CD14-positive monocyte (primary cell): ENCODE data around the gene TCF4. TPM values are rescaled to one million over a fixed set of nuclear protein-coding genes. Genes with fewer than 3 reads are reported as not detected.

Experiments
- DNase-seq, 3 donors: peaks; one replicate each; pipeline ENCODE4 v3.0.0-alpha.2; 2011 to 2022
- H2AFZ ChIP-seq: 2 replicates; pipeline ENCODE4 v1.6.0; 2012; ENCODE audit warnings: mild to moderate bottlenecking, low read depth, low read length, inconsistent platforms; ENCODE audit not compliant: insufficient read depth, poor library complexity, severe bottlenecking
- H3K27ac ChIP-seq, 2 donors: 1 replicate in 1 of 2; 2 replicates in 1 of 2; pipeline ENCODE4 v1.5.1; 2012 to 2013; ENCODE audit warnings: low read length in 2 of 2, control low read depth in 1 of 2, inconsistent platforms in 1 of 2, low read depth in 1 of 2, mild to moderate bottlenecking in 1 of 2
- H3K27me3 ChIP-seq, 2 donors: one replicate each; pipeline versions ENCODE4 v1.6.0 to v1.6.1; 2011 to 2013; ENCODE audit warnings: low read length in 2 of 2; ENCODE audit not compliant: control insufficient read depth in 2 of 2, insufficient read depth in 2 of 2
- H3K36me3 ChIP-seq, 2 donors: replicated peaks in 1 of 2; 1 replicate in 1 of 2; 2 replicates in 1 of 2; pipeline versions ENCODE4 v1.5.1 to v1.6.1; 2012 to 2013; ENCODE audit warnings: low read length in 2 of 2, control low read depth in 1 of 2, inconsistent platforms in 1 of 2, mild to moderate bottlenecking in 1 of 2; ENCODE audit not compliant: insufficient read depth in 2 of 2, control insufficient read depth in 1 of 2
- H3K4me1 ChIP-seq, 2 donors: 1 replicate in 1 of 2; 2 replicates in 1 of 2; pipeline versions ENCODE4 v1.5.1 to v1.6.1; 2012 to 2013; ENCODE audit warnings: low read length in 2 of 2, control low read depth in 1 of 2, inconsistent platforms in 1 of 2, mild to moderate bottlenecking in 1 of 2, moderate library complexity in 1 of 2; ENCODE audit not compliant: insufficient read depth in 2 of 2, control insufficient read depth in 1 of 2
- H3K4me2 ChIP-seq: replicated peaks from 2 replicates; pipeline ENCODE3; 2012; ENCODE audit warnings: low read length, moderate library complexity, mild to moderate bottlenecking; ENCODE audit not compliant: poor library complexity, severe bottlenecking; ENCODE audit errors: extremely low read depth
- H3K4me3 ChIP-seq, 3 experiments: fragments of 200-600 bp in 1 of 3; sonication (generic) in 1 of 3; replicated peaks in 1 of 3; 1 replicate in 2 of 3; 2 replicates in 1 of 3; pipeline ENCODE4 v1.5.1; 2011 to 2013; ENCODE audit warnings: low read length in 3 of 3, mild to moderate bottlenecking in 3 of 3, control low read depth in 2 of 3, low read depth in 2 of 3, inconsistent platforms in 1 of 3, moderate library complexity in 1 of 3
- H3K79me2 ChIP-seq: 2 replicates; pipeline ENCODE4 v1.6.0; 2012; ENCODE audit warnings: mild to moderate bottlenecking, control low read depth, inconsistent platforms, low read length, moderate library complexity; ENCODE audit not compliant: insufficient read depth
- H3K9ac ChIP-seq: 2 replicates; pipeline ENCODE4 v1.6.0; 2017; ENCODE audit warnings: low read length, mild to moderate bottlenecking; ENCODE audit not compliant: insufficient read depth, poor library complexity, severe bottlenecking
- H3K9me3 ChIP-seq, 2 donors: replicated peaks in 1 of 2; 1 replicate in 1 of 2; 2 replicates in 1 of 2; pipeline versions ENCODE4 v1.5.1 to v1.6.1; 2012 to 2013; ENCODE audit warnings: low read length in 2 of 2, control low read depth in 1 of 2; ENCODE audit not compliant: control insufficient read depth in 1 of 2, insufficient read depth in 1 of 2
- H4K20me1 ChIP-seq: 2 replicates; pipeline ENCODE4 v1.6.0; 2012; ENCODE audit warnings: mild to moderate bottlenecking, low read length, control low read depth, moderate library complexity; ENCODE audit not compliant: insufficient read depth
- H3K27ac Mint-ChIP-seq, 7 donors: one replicate each; pipeline ENCODE4 v1.8.0; 2020; ENCODE audit warnings: mild to moderate bottlenecking in 7 of 7, mixed read lengths in 7 of 7, moderate library complexity in 6 of 7, inconsistent platforms in 2 of 7
- H3K27me3 Mint-ChIP-seq, 3 donors: one replicate each; pipeline ENCODE4 v1.8.0; 2021 to 2022; ENCODE audit warnings: low read depth in 3 of 3, mild to moderate bottlenecking in 3 of 3, mixed read lengths in 3 of 3, moderate library complexity in 3 of 3, inconsistent platforms in 1 of 3
- H3K36me3 Mint-ChIP-seq, 2 donors: one replicate each; pipeline ENCODE4 v1.8.0; 2020; ENCODE audit warnings: mixed read lengths in 2 of 2, inconsistent platforms in 1 of 2, mild to moderate bottlenecking in 1 of 2
- H3K4me1 Mint-ChIP-seq: one replicate; pipeline ENCODE4 v1.8.0; 2020; ENCODE audit warnings: mild to moderate bottlenecking, mixed read lengths
- H3K4me3 Mint-ChIP-seq, 2 donors: one replicate each; pipeline ENCODE4 v1.8.0; 2020; ENCODE audit warnings: mild to moderate bottlenecking in 2 of 2, mixed read lengths in 2 of 2, moderate library complexity in 1 of 2
- H3K9me3 Mint-ChIP-seq, 7 donors: one replicate each; pipeline ENCODE4 v1.8.0; 2020 to 2022; ENCODE audit warnings: mixed read lengths in 7 of 7, mild to moderate bottlenecking in 6 of 7, moderate library complexity in 6 of 7, inconsistent platforms in 2 of 7
- WGBS: methylation state at CpG from one replicate; pipeline ENCODE4 v1.1.5; 2013; ENCODE audit warnings: missing lambda C conversion rate; ENCODE audit not compliant: insufficient coverage; 5-methylcytosine and 5-hydroxymethylcytosine counted together
- intact Hi-C, 2 donors: fragments of 100-400 bp; cut with micrococcal nuclease; formaldehyde crosslinking; loops; one replicate each; pipeline versions ENCODE4 v1.15.0 to v1.15.1; 2023
- polyA plus RNA-seq, 3 donors: library from polyadenylated mRNA; depleted of rRNA in 1 of 3; unstranded in 2 of 3; stranded (reverse) in 1 of 3; fragments of 300-500 nt in 2 of 3; fragments of >200 nt in 1 of 3; fragmentation: Illumina TruSeq in 2 of 3; gene quantifications; 1 replicate in 2 of 3; 2 replicates in 1 of 3; pipeline ENCODE4 v1.2.3, GENCODE V29; 2012 to 2021
- TF ChIP-seq, protein P1 (sequence below): fragments of 200-600 bp; IDR thresholded peaks from one replicate; pipeline ENCODE4 v1.8.0; 2022; ENCODE audit warnings: antibody characterized with exemption, mild to moderate bottlenecking

TCF4 gene
- polyA plus RNA-seq, 3 donors = 5.9 to 12.9 (median 10.7) TPM

DNA sequence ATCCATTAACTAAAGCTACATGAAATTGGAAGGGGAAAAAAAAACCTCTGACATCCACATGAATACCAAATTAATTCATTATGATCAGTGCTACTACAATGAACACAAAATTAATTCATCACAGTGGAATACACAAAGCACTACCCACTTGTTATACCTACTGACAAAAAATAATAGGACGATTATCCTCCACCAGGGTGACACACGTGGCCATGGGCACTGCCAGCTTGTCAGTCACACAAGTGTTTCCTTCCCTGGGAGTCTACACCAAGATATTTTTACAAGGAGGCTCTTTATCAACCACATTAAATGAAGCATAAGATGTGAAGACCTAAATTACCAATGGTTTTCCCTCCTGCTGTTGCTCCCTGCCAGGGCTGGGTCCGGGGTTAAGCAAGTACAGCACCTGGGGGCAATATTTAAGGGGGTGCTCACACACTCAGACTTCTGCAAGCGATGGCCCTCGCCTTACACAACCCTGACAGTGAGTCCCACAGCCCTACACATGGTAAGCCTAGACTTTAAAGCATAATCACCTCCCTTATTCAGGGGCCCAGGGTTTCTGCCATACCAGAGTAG, 90.1 kb downstream of the TCF4 start:
- Histone ChIP-seq H3K4me3 (no peak overlapping the region), H3K9me3 (no peaks in the 10 kb centered on the region), H3K79me2 (no peaks in the 10 kb centered on the region), H3K36me3 (no peaks in the 10 kb centered on the region), H4K20me1 (no peaks in the 10 kb centered on the region), H3K27ac (no peak overlapping the region), H3K4me1 (no peaks in the 10 kb centered on the region), H2AFZ (no peak overlapping the region), H3K4me2 (no peak overlapping the region), H3K9ac (no peak overlapping the region), H3K27me3 (no peaks in the 10 kb centered on the region)
- Mint-ChIP-seq H3K27ac (no peak overlapping the region), H3K27me3 (peaks cover 0 to 2% (median 0%) of the 10 kb centered on the region in 3 donors), H3K4me1 (peaks cover 4% of the 10 kb centered on the region), H3K36me3 (no peaks in the 10 kb centered on the region), H3K4me3 (no peak overlapping the region), H3K9me3 (no peaks in the 10 kb centered on the region)
- 83% methylated on average over 4 of the region's 5 CpGs for WGBS
- DNase-seq = no peak
- TF ChIP-seq, protein P1, sequence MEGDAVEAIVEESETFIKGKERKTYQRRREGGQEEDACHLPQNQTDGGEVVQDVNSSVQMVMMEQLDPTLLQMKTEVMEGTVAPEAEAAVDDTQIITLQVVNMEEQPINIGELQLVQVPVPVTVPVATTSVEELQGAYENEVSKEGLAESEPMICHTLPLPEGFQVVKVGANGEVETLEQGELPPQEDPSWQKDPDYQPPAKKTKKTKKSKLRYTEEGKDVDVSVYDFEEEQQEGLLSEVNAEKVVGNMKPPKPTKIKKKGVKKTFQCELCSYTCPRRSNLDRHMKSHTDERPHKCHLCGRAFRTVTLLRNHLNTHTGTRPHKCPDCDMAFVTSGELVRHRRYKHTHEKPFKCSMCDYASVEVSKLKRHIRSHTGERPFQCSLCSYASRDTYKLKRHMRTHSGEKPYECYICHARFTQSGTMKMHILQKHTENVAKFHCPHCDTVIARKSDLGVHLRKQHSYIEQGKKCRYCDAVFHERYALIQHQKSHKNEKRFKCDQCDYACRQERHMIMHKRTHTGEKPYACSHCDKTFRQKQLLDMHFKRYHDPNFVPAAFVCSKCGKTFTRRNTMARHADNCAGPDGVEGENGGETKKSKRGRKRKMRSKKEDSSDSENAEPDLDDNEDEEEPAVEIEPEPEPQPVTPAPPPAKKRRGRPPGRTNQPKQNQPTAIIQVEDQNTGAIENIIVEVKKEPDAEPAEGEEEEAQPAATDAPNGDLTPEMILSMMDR = no peak
- intact Hi-C loops = no loop called here

DNA sequence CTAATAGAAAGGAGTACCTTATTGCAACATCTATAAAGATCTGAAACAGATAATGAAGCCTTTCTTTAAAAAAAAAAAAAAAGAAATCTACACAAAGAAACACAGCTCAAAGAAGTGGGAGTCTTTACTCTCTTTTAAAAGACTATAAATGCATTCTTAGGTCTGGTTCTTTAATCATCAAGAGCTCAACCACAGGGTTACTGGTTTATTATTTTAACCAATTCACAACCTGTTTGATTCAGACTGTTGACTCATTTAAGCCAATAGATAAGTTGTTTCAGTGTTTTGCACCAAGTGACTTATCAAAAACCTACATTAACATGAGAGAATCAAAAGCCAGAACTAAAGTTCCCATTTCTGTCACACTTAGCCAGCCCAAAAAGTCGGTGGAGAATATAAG, 93.1 kb downstream of the TCF4 start:
- Histone ChIP-seq H3K9ac (no peak overlapping the region), H3K4me3 (no peak overlapping the region), H3K4me1 (no peaks in the 10 kb centered on the region), H3K79me2 (no peaks in the 10 kb centered on the region), H3K9me3 (no peaks in the 10 kb centered on the region), H3K27ac (no peak overlapping the region), H3K27me3 (no peaks in the 10 kb centered on the region), H3K36me3 (no peaks in the 10 kb centered on the region), H4K20me1 (no peaks in the 10 kb centered on the region), H2AFZ (no peak overlapping the region), H3K4me2 (no peak overlapping the region)
- no peak for DNase-seq
- H3K4me3 Mint-ChIP-seq = no peak overlapping the region
- intact Hi-C loops = no loop called here
- no CpG with 5 or more reads among the region's 1 CpG for WGBS
- no peaks in the 10 kb centered on the region for H3K36me3 Mint-ChIP-seq
- H3K27ac Mint-ChIP-seq = peak overlapping the region in 1 of 7 donors; percentile 20
- peaks cover 0 to 2% (median 0%) of the 10 kb centered on the region in 3 donors for H3K27me3 Mint-ChIP-seq
- peaks cover 3% of the 10 kb centered on the region for H3K4me1 Mint-ChIP-seq
- TF ChIP-seq, protein P1 = no peak
- H3K9me3 Mint-ChIP-seq = no peaks in the 10 kb centered on the region
